GM23338 (cell line): Measurements from ENCODE around the gene COL4A1. TPM values are rescaled to one million over a fixed set of nuclear protein-coding genes. Genes with fewer than 3 reads are reported as not detected.

Experiments
- ATAC-seq: fragments of 200-7000 bp; cut with Tn5 transposase; 3 replicates; pipeline ENCODE4 v1.9.1; 2020
- DNase-seq: peaks from one replicate; pipeline ENCODE4 v3.0.0-alpha.2; 2015; ENCODE audit warnings: low spot score
- H2AFZ ChIP-seq: fragments of 200-600 bp; sonication (generic); 2 replicates; pipeline ENCODE4 v1.8.0; 2016; ENCODE audit warnings: antibody characterized with exemption, mild to moderate bottlenecking, moderate library complexity
- H3F3A ChIP-seq: fragments of 200-600 bp; sonication (generic); replicated peaks from 2 replicates; pipeline ENCODE4 v1.8.0; 2017; ENCODE audit warnings: antibody characterized with exemption, mixed run types, low read depth
- H3K27ac ChIP-seq: fragments of 200-600 bp; sonication (generic); 2 replicates; pipeline ENCODE4 v1.6.1; 2016; ENCODE audit warnings: low read depth
- H3K27me3 ChIP-seq: fragments of 200-600 bp; sonication (generic); 2 replicates; pipeline ENCODE4 v1.8.0; 2016; ENCODE audit warnings: mild to moderate bottlenecking, mixed run types, moderate library complexity; ENCODE audit not compliant: insufficient read depth
- H3K36me3 ChIP-seq: fragments of 200-600 bp; sonication (generic); 2 replicates; pipeline ENCODE4 v1.8.0; 2016; ENCODE audit warnings: mild to moderate bottlenecking; ENCODE audit not compliant: insufficient read depth
- H3K4me1 ChIP-seq: fragments of 200-600 bp; sonication (generic); 2 replicates; pipeline ENCODE4 v1.8.0; 2016; ENCODE audit warnings: mild to moderate bottlenecking, moderate library complexity; ENCODE audit not compliant: insufficient read depth
- H3K4me2 ChIP-seq: fragments of 200-600 bp; sonication (generic); 2 replicates; pipeline ENCODE4 v1.7.1; 2017; ENCODE audit warnings: mixed run types
- H3K4me3 ChIP-seq: fragments of 200-600 bp; sonication (generic); 2 replicates; pipeline ENCODE4 v1.6.1; 2016; ENCODE audit warnings: mixed run types
- H3K79me2 ChIP-seq: fragments of 200-600 bp; sonication (generic); replicated peaks from 2 replicates; pipeline ENCODE4 v1.8.0; 2017; ENCODE audit warnings: mild to moderate bottlenecking; ENCODE audit not compliant: insufficient read depth
- H3K9me2 ChIP-seq: fragments of 200-600 bp; sonication (generic); 2 replicates; pipeline ENCODE4 v1.8.0; 2017; ENCODE audit not compliant: insufficient read depth
- H4K20me1 ChIP-seq: fragments of 200-600 bp; sonication (generic); replicated peaks from 2 replicates; pipeline ENCODE4 v1.8.0; 2017; ENCODE audit warnings: mild to moderate bottlenecking; ENCODE audit not compliant: insufficient read depth
- H3K27ac Mint-ChIP-seq: 2 replicates; pipeline ENCODE4 v1.8.0; 2020; ENCODE audit warnings: inconsistent platforms, mild to moderate bottlenecking, moderate library complexity, mixed read lengths
- H3K27me3 Mint-ChIP-seq: 3 replicates; pipeline ENCODE4 v1.8.0; 2022; ENCODE audit warnings: low read depth, mild to moderate bottlenecking, moderate library complexity, mixed read lengths, inconsistent platforms; ENCODE audit not compliant: insufficient read depth, poor library complexity
- H3K36me3 Mint-ChIP-seq: 3 replicates; pipeline ENCODE4 v1.8.0; 2021; ENCODE audit warnings: low read depth, mild to moderate bottlenecking, inconsistent platforms, moderate library complexity, mixed read lengths
- H3K4me1 Mint-ChIP-seq: 3 replicates; pipeline ENCODE4 v1.8.0; 2020; ENCODE audit warnings: mild to moderate bottlenecking, inconsistent platforms, mixed read lengths
- H3K4me3 Mint-ChIP-seq: 3 replicates; pipeline ENCODE4 v1.8.0; 2021; ENCODE audit warnings: moderate library complexity, mild to moderate bottlenecking, inconsistent platforms, mixed read lengths
- H3K9me3 Mint-ChIP-seq: 3 replicates; pipeline ENCODE4 v1.8.0; 2020; ENCODE audit warnings: moderate library complexity, mild to moderate bottlenecking, inconsistent platforms, mixed read lengths
- CREB1 ChIP-seq: fragments of 250-450 bp; sonication (Bioruptor Pico); IDR thresholded peaks from 2 replicates; pipeline ENCODE4 v1.5.0; 2020; ENCODE audit warnings: low read depth, mild to moderate bottlenecking, moderate library complexity
- CTCF ChIP-seq, 2 experiments: fragments of 200-600 bp in 1 of 2; sonication (generic) in 1 of 2; conservative IDR thresholded peaks; 2 replicates each; pipeline versions ENCODE4 v1.5.1 to v1.6.1; 2016 to 2017; ENCODE audit warnings: antibody characterized with exemption in 2 of 2, low read depth in 2 of 2, mild to moderate bottlenecking in 2 of 2, moderate library complexity in 1 of 2
- EZH2 ChIP-seq: fragments of 200-600 bp; sonication (generic); IDR thresholded peaks from one replicate; pipeline ENCODE4 v1.8.0; 2017; ENCODE audit warnings: antibody characterized with exemption, mild to moderate bottlenecking, low read depth; ENCODE audit not compliant: unreplicated experiment
- EZH2phosphoT487 ChIP-seq: fragments of 200-600 bp; sonication (generic); IDR thresholded peaks from one replicate; pipeline ENCODE4 v1.8.1; 2018; ENCODE audit warnings: antibody characterized with exemption; ENCODE audit not compliant: unreplicated experiment
- JUNB ChIP-seq: IDR thresholded peaks from one replicate; pipeline ENCODE4 v1.6.1; 2016; ENCODE audit warnings: antibody characterized with exemption; ENCODE audit not compliant: unreplicated experiment
- NANOG ChIP-seq: IDR thresholded peaks from 2 replicates; pipeline ENCODE4 v1.6.1; 2016; ENCODE audit warnings: antibody characterized with exemption, borderline replicate concordance
- POLR2AphosphoS5 ChIP-seq: IDR thresholded peaks from 2 replicates; pipeline ENCODE4 v1.6.1; 2016; ENCODE audit warnings: antibody characterized with exemption, low read depth
- REST ChIP-seq: IDR thresholded peaks from one replicate; pipeline ENCODE4 v1.6.1; 2018; ENCODE audit warnings: antibody characterized with exemption; ENCODE audit not compliant: unreplicated experiment
- STAT1 ChIP-seq: IDR thresholded peaks from one replicate; pipeline ENCODE4 v1.6.1; 2016; ENCODE audit warnings: antibody characterized with exemption; ENCODE audit not compliant: unreplicated experiment
- ZNF114 ChIP-seq: fragments of 250-450 bp; sonication (Bioruptor Pico); IDR thresholded peaks from 2 replicates; pipeline ENCODE4 v1.5.0; 2020; ENCODE audit warnings: mild to moderate bottlenecking, moderate library complexity
- ZNF331 ChIP-seq: fragments of 250-450 bp; sonication (Bioruptor Pico); IDR thresholded peaks from 2 replicates; pipeline ENCODE4 v1.5.0; 2020; ENCODE audit warnings: low read depth, mild to moderate bottlenecking, moderate library complexity
- polyA plus RNA-seq: library from polyadenylated mRNA; unstranded; fragments of >200 nt; fragmentation: Nextera tagmentation; extraction: Ambion mirVana; gene quantifications from 2 replicates; pipeline ENCODE4 v1.2.1, GENCODE V29; 2016
- total RNA-seq: library from RNA; depleted of rRNA; stranded (reverse); fragments of >200 nt; shearing (Covaris generic); gene quantifications from 2 replicates; pipeline ENCODE4 v1.2.3, GENCODE V29; 2014
- TF ChIP-seq, protein P1 (sequence below): fragments of 250-450 bp; sonication (Bioruptor Pico); IDR thresholded peaks from 2 replicates; pipeline ENCODE4 v1.5.0; 2020; ENCODE audit warnings: mild to moderate bottlenecking, moderate library complexity
- TF ChIP-seq, protein P2 (sequence below): IDR thresholded peaks from 2 replicates; pipeline ENCODE4 v1.6.1; 2016; ENCODE audit warnings: antibody characterized with exemption

COL4A1 gene
- total and polyA plus RNA-seq, 2 experiments from 2014 or later: 39.1 to 110 TPM

- peaks cover 11% of the 10 kb centered on the region for H3K36me3 Mint-ChIP-seq
- H3K4me1 ChIP-seq: no peaks in the 10 kb centered on the region
- TF ChIP-seq NANOG (no peak), ZNF331 (no peak), JUNB (no peak), CTCF (conservative IDR thresholded peaks at IDR 0.05; ENCODE audit: low read depth in 2 of 2) (no peak), POLR2AphosphoS5 (no peak), EZH2 (no peak), CREB1 (CRISPR knock-in tag) (no peak), REST (no peak), EZH2phosphoT487 (no peak), STAT1 (no peak), ZNF114 (CRISPR knock-in tag) (no peak)
- TF ChIP-seq, protein P1, sequence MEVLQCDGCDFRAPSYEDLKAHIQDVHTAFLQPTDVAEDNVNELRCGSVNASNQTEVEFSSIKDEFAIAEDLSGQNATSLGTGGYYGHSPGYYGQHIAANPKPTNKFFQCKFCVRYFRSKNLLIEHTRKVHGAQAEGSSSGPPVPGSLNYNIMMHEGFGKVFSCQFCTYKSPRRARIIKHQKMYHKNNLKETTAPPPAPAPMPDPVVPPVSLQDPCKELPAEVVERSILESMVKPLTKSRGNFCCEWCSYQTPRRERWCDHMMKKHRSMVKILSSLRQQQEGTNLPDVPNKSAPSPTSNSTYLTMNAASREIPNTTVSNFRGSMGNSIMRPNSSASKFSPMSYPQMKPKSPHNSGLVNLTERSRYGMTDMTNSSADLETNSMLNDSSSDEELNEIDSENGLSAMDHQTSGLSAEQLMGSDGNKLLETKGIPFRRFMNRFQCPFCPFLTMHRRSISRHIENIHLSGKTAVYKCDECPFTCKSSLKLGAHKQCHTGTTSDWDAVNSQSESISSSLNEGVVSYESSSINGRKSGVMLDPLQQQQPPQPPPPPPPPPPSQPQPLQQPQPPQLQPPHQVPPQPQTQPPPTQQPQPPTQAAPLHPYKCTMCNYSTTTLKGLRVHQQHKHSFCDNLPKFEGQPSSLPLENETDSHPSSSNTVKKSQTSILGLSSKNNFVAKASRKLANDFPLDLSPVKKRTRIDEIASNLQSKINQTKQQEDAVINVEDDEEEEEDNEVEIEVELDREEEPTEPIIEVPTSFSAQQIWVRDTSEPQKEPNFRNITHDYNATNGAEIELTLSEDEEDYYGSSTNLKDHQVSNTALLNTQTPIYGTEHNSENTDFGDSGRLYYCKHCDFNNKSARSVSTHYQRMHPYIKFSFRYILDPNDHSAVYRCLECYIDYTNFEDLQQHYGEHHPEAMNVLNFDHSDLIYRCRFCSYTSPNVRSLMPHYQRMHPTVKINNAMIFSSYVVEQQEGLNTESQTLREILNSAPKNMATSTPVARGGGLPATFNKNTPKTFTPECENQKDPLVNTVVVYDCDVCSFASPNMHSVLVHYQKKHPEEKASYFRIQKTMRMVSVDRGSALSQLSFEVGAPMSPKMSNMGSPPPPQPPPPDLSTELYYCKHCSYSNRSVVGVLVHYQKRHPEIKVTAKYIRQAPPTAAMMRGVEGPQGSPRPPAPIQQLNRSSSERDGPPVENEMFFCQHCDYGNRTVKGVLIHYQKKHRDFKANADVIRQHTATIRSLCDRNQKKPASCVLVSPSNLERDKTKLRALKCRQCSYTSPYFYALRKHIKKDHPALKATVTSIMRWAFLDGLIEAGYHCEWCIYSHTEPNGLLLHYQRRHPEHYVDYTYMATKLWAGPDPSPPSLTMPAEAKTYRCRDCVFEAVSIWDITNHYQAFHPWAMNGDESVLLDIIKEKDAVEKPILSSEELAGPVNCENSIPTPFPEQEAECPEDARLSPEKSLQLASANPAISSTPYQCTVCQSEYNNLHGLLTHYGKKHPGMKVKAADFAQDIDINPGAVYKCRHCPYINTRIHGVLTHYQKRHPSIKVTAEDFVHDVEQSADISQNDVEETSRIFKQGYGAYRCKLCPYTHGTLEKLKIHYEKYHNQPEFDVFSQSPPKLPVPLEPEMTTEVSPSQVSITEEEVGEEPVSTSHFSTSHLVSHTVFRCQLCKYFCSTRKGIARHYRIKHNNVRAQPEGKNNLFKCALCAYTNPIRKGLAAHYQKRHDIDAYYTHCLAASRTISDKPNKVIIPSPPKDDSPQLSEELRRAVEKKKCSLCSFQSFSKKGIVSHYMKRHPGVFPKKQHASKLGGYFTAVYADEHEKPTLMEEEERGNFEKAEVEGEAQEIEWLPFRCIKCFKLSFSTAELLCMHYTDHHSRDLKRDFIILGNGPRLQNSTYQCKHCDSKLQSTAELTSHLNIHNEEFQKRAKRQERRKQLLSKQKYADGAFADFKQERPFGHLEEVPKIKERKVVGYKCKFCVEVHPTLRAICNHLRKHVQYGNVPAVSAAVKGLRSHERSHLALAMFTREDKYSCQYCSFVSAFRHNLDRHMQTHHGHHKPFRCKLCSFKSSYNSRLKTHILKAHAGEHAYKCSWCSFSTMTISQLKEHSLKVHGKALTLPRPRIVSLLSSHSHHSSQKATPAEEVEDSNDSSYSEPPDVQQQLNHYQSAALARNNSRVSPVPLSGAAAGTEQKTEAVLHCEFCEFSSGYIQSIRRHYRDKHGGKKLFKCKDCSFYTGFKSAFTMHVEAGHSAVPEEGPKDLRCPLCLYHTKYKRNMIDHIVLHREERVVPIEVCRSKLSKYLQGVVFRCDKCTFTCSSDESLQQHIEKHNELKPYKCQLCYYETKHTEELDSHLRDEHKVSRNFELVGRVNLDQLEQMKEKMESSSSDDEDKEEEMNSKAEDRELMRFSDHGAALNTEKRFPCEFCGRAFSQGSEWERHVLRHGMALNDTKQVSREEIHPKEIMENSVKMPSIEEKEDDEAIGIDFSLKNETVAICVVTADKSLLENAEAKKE (CRISPR knock-in tag): no peak
- TF ChIP-seq, protein P2, sequence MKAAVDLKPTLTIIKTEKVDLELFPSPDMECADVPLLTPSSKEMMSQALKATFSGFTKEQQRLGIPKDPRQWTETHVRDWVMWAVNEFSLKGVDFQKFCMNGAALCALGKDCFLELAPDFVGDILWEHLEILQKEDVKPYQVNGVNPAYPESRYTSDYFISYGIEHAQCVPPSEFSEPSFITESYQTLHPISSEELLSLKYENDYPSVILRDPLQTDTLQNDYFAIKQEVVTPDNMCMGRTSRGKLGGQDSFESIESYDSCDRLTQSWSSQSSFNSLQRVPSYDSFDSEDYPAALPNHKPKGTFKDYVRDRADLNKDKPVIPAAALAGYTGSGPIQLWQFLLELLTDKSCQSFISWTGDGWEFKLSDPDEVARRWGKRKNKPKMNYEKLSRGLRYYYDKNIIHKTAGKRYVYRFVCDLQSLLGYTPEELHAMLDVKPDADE: no peak
- no peaks in the 10 kb centered on the region for H3K9me3 Mint-ChIP-seq
- no peak overlapping the region for H3K4me2 ChIP-seq
- DNase-seq (no peak), ATAC-seq (no peak)
- no peaks in the 10 kb centered on the region for H3K4me1 Mint-ChIP-seq
- no peaks in the 10 kb centered on the region for H3K27me3 Mint-ChIP-seq
- H3K79me2 ChIP-seq: no peaks in the 10 kb centered on the region
- H3K27ac ChIP-seq: no peak overlapping the region
- H3K9me2 ChIP-seq: no peaks in the 10 kb centered on the region
- no peak overlapping the region for H3K4me3 Mint-ChIP-seq
- peaks cover 16% of the 10 kb centered on the region for H3K36me3 ChIP-seq
- no peaks in the 10 kb centered on the region for H3F3A ChIP-seq
- H2AFZ ChIP-seq: no peak overlapping the region
- H3K27ac Mint-ChIP-seq: no peak overlapping the region
- no peaks in the 10 kb centered on the region for H4K20me1 ChIP-seq
- no peak overlapping the region for H3K4me3 ChIP-seq
- H3K27me3 ChIP-seq: no peaks in the 10 kb centered on the region
These were observed 142.3 kb downstream of the COL4A1 start for GRCh38 chr13:110164706-110165105.
